Right atrium auricular region (tissue), 2 donors: Measurements from ENCODE around the gene OTOG. TPM values are rescaled to one million over a fixed set of nuclear protein-coding genes. Genes with fewer than 3 reads are reported as not detected.

ENCODE experiments used
- DNase-seq: peaks from one replicate; pipeline ENCODE4 v3.0.0-alpha.2; 2019; ENCODE audit warnings: low spot score
- H3K27ac ChIP-seq, 2 donors: fragments of 200-600 bp; sonication (generic); 1 replicate in 1 of 2; 2 replicates in 1 of 2; pipeline ENCODE4 v1.5.1; 2016 to 2019
- H3K27me3 ChIP-seq, 2 donors: fragments of 200-600 bp; sonication (generic); one replicate each; pipeline versions ENCODE4 v1.5.1 to v1.6.0; 2017 to 2019
- H3K36me3 ChIP-seq: fragments of 200-600 bp; sonication (generic); one replicate; pipeline ENCODE4 v1.5.1; 2016
- H3K4me1 ChIP-seq, 2 donors: fragments of 200-600 bp; sonication (generic); one replicate each; pipeline versions ENCODE4 v1.5.1 to v1.6.0; 2017 to 2019
- H3K4me3 ChIP-seq, 2 donors: fragments of 200-600 bp; sonication (generic); 1 replicate in 1 of 2; 2 replicates in 1 of 2; pipeline ENCODE4 v1.5.1; 2017 to 2019; ENCODE audit warnings: mild to moderate bottlenecking in 1 of 2, moderate library complexity in 1 of 2
- H3K9me3 ChIP-seq, 2 donors: fragments of 200-600 bp; sonication (generic); one replicate each; pipeline ENCODE4 v1.5.1; 2019
- CTCF ChIP-seq, 2 donors: fragments of 200-600 bp; sonication (generic); IDR thresholded peaks; one replicate each; pipeline ENCODE4 v1.5.1; 2019; ENCODE audit warnings: antibody characterized with exemption in 2 of 2
- total RNA-seq, 2 donors: library from RNA; depleted of rRNA; stranded (reverse); fragments of >200 nt; gene quantifications; one replicate each; pipeline ENCODE4 v1.1.0, GENCODE V29; 2016

The OTOG gene
- total RNA-seq, 2 donors from 2014 or later, result not detected

- Histone ChIP-seq H3K36me3 (no peaks in the 10 kb centered on the region), H3K4me1 (no peaks in the 10 kb centered on the region), H3K4me3 (no peak overlapping the region), H3K27ac (no peak overlapping the region), H3K9me3 (no peaks in the 10 kb centered on the region), H3K27me3 (no peaks in the 10 kb centered on the region)
- DNase-seq, result no peak
- no peak for TF ChIP-seq CTCF (IDR thresholded peaks at IDR 0.05)
Measured at GRCh38 chr11:17552392-17553248, 5.6 kb downstream of the OTOG start.

- Histone ChIP-seq H3K9me3 (no peaks in the 10 kb centered on the region), H3K4me1 (no peaks in the 10 kb centered on the region), H3K36me3 (no peaks in the 10 kb centered on the region), H3K27me3 (no peaks in the 10 kb centered on the region), H3K4me3 (no peak overlapping the region), H3K27ac (no peak overlapping the region)
- DNase-seq, result no peak
- TF ChIP-seq CTCF (IDR thresholded peaks at IDR 0.05), result no peak
Measured at GRCh38 chr11:17553249-17553546, 6.1 kb downstream of the OTOG start.

GRCh38 chr11:17554487-17554886, 7.4 kb downstream of the OTOG start:
- no peak overlapping the region for H3K4me3 ChIP-seq
- TF ChIP-seq CTCF (IDR thresholded peaks at IDR 0.05), result no peak
- H3K36me3 ChIP-seq, result no peaks in the 10 kb centered on the region
- H3K9me3 ChIP-seq, result no peaks in the 10 kb centered on the region
- DNase-seq, result no peak
- H3K27me3 ChIP-seq, result no peaks in the 10 kb centered on the region
- H3K4me1 ChIP-seq, result no peaks in the 10 kb centered on the region
- H3K27ac ChIP-seq, result no peak overlapping the region

- Histone ChIP-seq H3K9me3 (no peaks in the 10 kb centered on the region), H3K27ac (no peak overlapping the region), H3K27me3 (no peaks in the 10 kb centered on the region), H3K4me1 (no peaks in the 10 kb centered on the region), H3K36me3 (no peaks in the 10 kb centered on the region), H3K4me3 (no peak overlapping the region)
- TF ChIP-seq CTCF (IDR thresholded peaks at IDR 0.05), result no peak
- no peak for DNase-seq
Measured at GRCh38 chr11:17556999-17557398, 9.9 kb downstream of the OTOG start.

GRCh38 chr11:17558025-17558780, 11.1 kb downstream of the OTOG start:
- no peak for DNase-seq
- Histone ChIP-seq H3K9me3 (no peaks in the 10 kb centered on the region), H3K27me3 (no peaks in the 10 kb centered on the region), H3K4me1 (no peaks in the 10 kb centered on the region), H3K36me3 (no peaks in the 10 kb centered on the region), H3K27ac (no peak overlapping the region), H3K4me3 (no peak overlapping the region)
- no peak for TF ChIP-seq CTCF (IDR thresholded peaks at IDR 0.05)
